WTC11 (cell line): ENCODE data around the gene ZNF282. TPM values are rescaled to one million over a fixed set of nuclear protein-coding genes. Genes with fewer than 3 reads are reported as not detected.
"Not testable (repeated sequence)": the region's sequence is repeated elsewhere in the genome, so short reads cannot be mapped to it uniquely, and the experiment has no call there.

Experiments used
- ATAC-seq: fragments of 200-7000 bp; cut with Tn5 transposase; 2 replicates; pipeline ENCODE4 v1.10.0; 2021; ENCODE audit warnings: mild to moderate bottlenecking, moderate library complexity
- CTCF ChIA-PET: fragments of 300-600 bp; sonication (Branson Sonifier 250); formaldehyde crosslinking; loops from one replicate; lab custom pipeline; 2021; ENCODE audit warnings: antibody characterized with exemption; lab: Charles Lee
- POLR2A ChIA-PET: fragments of 350-600 bp; sonication (Branson Sonifier 250); formaldehyde crosslinking; loops from one replicate; lab custom pipeline; 2021; ENCODE audit warnings: antibody characterized with exemption; lab: Charles Lee
- DNase-seq: peaks from one replicate; pipeline ENCODE4 v3.0.0; 2021; ENCODE audit warnings: low spot score
- H3K27ac Mint-ChIP-seq: 2 replicates; pipeline ENCODE4 v1.8.0; 2021; ENCODE audit warnings: mixed read lengths
- H3K27me3 Mint-ChIP-seq: 2 replicates; pipeline ENCODE4 v1.8.0; 2021; ENCODE audit warnings: low read depth, mild to moderate bottlenecking, moderate library complexity, mixed read lengths
- H3K36me3 Mint-ChIP-seq: 2 replicates; pipeline ENCODE4 v1.8.0; 2021; ENCODE audit warnings: mixed read lengths
- H3K4me1 Mint-ChIP-seq: 2 replicates; pipeline ENCODE4 v1.8.0; 2022; ENCODE audit warnings: mixed read lengths
- H3K4me3 Mint-ChIP-seq: 2 replicates; pipeline ENCODE4 v1.8.0; 2021; ENCODE audit warnings: mild to moderate bottlenecking, moderate library complexity, mixed read lengths
- H3K9me3 Mint-ChIP-seq: 2 replicates; pipeline ENCODE4 v1.8.0; 2021; ENCODE audit warnings: mixed read lengths
- ATF2 ChIP-seq: sonication (generic); formaldehyde crosslinking; IDR thresholded peaks from 2 replicates; pipeline ENCODE4 v1.8.1; 2022; ENCODE audit warnings: low read depth, missing genetic modification reagents, borderline replicate concordance
- CREM ChIP-seq: sonication (generic); formaldehyde crosslinking; IDR thresholded peaks from 2 replicates; pipeline ENCODE4 v1.8.1; 2022; ENCODE audit warnings: mild to moderate bottlenecking, missing genetic modification reagents, moderate library complexity
- E2F1 ChIP-seq: sonication (generic); formaldehyde crosslinking; IDR thresholded peaks from 2 replicates; pipeline ENCODE4 v1.8.0; 2022; ENCODE audit warnings: mild to moderate bottlenecking, missing genetic modification reagents
- ETV6 ChIP-seq: sonication (generic); formaldehyde crosslinking; IDR thresholded peaks from 2 replicates; pipeline ENCODE4 v1.8.1; 2022; ENCODE audit warnings: mild to moderate bottlenecking, missing genetic modification reagents
- HMGXB4 ChIP-seq: sonication (generic); formaldehyde crosslinking; IDR thresholded peaks from 2 replicates; pipeline ENCODE4 v1.8.1; 2023; ENCODE audit warnings: mild to moderate bottlenecking, moderate library complexity, missing genetic modification reagents
- JUN ChIP-seq: sonication (generic); formaldehyde crosslinking; IDR thresholded peaks from 2 replicates; pipeline ENCODE4 v1.8.0; 2023; ENCODE audit warnings: mild to moderate bottlenecking, missing genetic modification reagents
- MAX ChIP-seq: sonication (generic); formaldehyde crosslinking; IDR thresholded peaks from 2 replicates; pipeline ENCODE4 v1.8.0; 2022; ENCODE audit warnings: mild to moderate bottlenecking, missing genetic modification reagents
- NR2C2 ChIP-seq: sonication (generic); formaldehyde crosslinking; IDR thresholded peaks from 2 replicates; pipeline ENCODE4 v1.8.0; 2022; ENCODE audit warnings: mild to moderate bottlenecking, missing genetic modification reagents
- TEAD4 ChIP-seq: sonication (generic); formaldehyde crosslinking; IDR thresholded peaks from 2 replicates; pipeline ENCODE4 v1.8.0; 2022; ENCODE audit warnings: mild to moderate bottlenecking, missing genetic modification reagents
- ZNF121 ChIP-seq: sonication (generic); formaldehyde crosslinking; IDR thresholded peaks from 2 replicates; pipeline ENCODE4 v1.8.0; 2023; ENCODE audit warnings: missing genetic modification reagents
- ZNF317 ChIP-seq: sonication (generic); formaldehyde crosslinking; IDR thresholded peaks from 2 replicates; pipeline ENCODE4 v1.8.1; 2023; ENCODE audit warnings: low read depth, mild to moderate bottlenecking, moderate library complexity, missing genetic modification reagents, borderline replicate concordance
- ZNF396 ChIP-seq: fragments of 250-450 bp; sonication (Bioruptor Pico); IDR thresholded peaks from 2 replicates; pipeline ENCODE4 v1.8.0; 2021; ENCODE audit warnings: mild to moderate bottlenecking, moderate library complexity, borderline replicate concordance
- ZSCAN18 ChIP-seq: fragments of 250-450 bp; sonication (Bioruptor Pico); IDR thresholded peaks from 2 replicates; pipeline ENCODE4 v2.1.2; 2022; ENCODE audit warnings: mild to moderate bottlenecking, moderate library complexity
- total RNA-seq: library from RNA; stranded (reverse); gene quantifications from 3 replicates; pipeline ENCODE4 v1.2.3, GENCODE V29; 2021

The ZNF282 gene
- total RNA-seq, 1 experiment from 2014 or later, result 38.5 TPM

GRCh38 chr7:149245244-149245643, 49.9 kb downstream of the ZNF282 start:
- Mint-ChIP-seq H3K27ac (no peak overlapping the region), H3K36me3 (peaks cover 15% of the 10 kb centered on the region)
- POLR2A ChIA-PET, result no interaction called here
- CTCF ChIA-PET, result no interaction called here
- DNase-seq, result no peak
- TF ChIP-seq ZNF396 (CRISPR knock-in tag), result no peak
- TF ChIP-seq, all 79 proteins: peak for 0
- Mint-ChIP-seq H3K9me3 (peaks cover 9% of the 10 kb centered on the region), H3K4me3 (no peak overlapping the region), H3K4me1 (peaks cover 6% of the 10 kb centered on the region), H3K27me3 (no peaks in the 10 kb centered on the region)
- ATAC-seq, result no peak

- H3K36me3 Mint-ChIP-seq, result peaks cover 20% of the 10 kb centered on the region
- no peak for DNase-seq
- ATAC-seq, result no peak
- H3K27me3 Mint-ChIP-seq, result no peaks in the 10 kb centered on the region
- no peak overlapping the region for H3K4me3 Mint-ChIP-seq
- H3K4me1 Mint-ChIP-seq, result peaks cover 2% of the 10 kb centered on the region
- CTCF ChIA-PET, result no interaction called here
- POLR2A ChIA-PET, result no interaction called here
- TF ChIP-seq TEAD4 (CRISPR knock-in tag) (no peak), MAX (CRISPR knock-in tag) (no peak), JUN (CRISPR knock-in tag) (no peak), CREM (CRISPR knock-in tag) (no peak)
- H3K9me3 Mint-ChIP-seq, result peaks cover 9% of the 10 kb centered on the region
- H3K27ac Mint-ChIP-seq, result no peak overlapping the region
These were observed 50.4 kb downstream of the ZNF282 start for GRCh38 chr7:149245744-149246143.

GRCh38 chr7:149248777-149249176, 53.4 kb downstream of the ZNF282 start:
- Mint-ChIP-seq H3K36me3 (peaks cover 29% of the 10 kb centered on the region), H3K4me1 (no peaks in the 10 kb centered on the region), H3K9me3 (no peaks in the 10 kb centered on the region)
- no peak for DNase-seq
- TF ChIP-seq CREM (CRISPR knock-in tag) (no peak), E2F1 (CRISPR knock-in tag) (no peak), NR2C2 (CRISPR knock-in tag) (no peak), ZNF317 (CRISPR knock-in tag) (no peak), TEAD4 (CRISPR knock-in tag) (no peak), ETV6 (no peak), HMGXB4 (CRISPR knock-in tag) (no peak), ZSCAN18 (CRISPR knock-in tag) (no peak), ATF2 (CRISPR knock-in tag) (no peak), ZNF121 (CRISPR knock-in tag) (no peak)
- TF ChIP-seq, all 79 proteins: peak for 0
- ATAC-seq, result no peak
- H3K4me3 Mint-ChIP-seq, result no peak overlapping the region
- CTCF ChIA-PET, result no interaction called here
- no peak overlapping the region for H3K27ac Mint-ChIP-seq
- POLR2A ChIA-PET, result interaction anchor here (1.8 kb wide), 1 partner anchor 13 kb away, joined by 4 read pairs; the partner anchor contains the start of gene ZNF783
- no peaks in the 10 kb centered on the region for H3K27me3 Mint-ChIP-seq

GRCh38 chr7:149250151-149250550, 54.8 kb downstream of the ZNF282 start:
- CTCF ChIA-PET, result not testable (repeated sequence)

GRCh38 chr7:149251518-149251917, 56.2 kb downstream of the ZNF282 start:
- DNase-seq, H3K9me3 Mint-ChIP-seq, ATAC-seq, H3K4me1 Mint-ChIP-seq, H3K4me3 Mint-ChIP-seq, H3K27me3 Mint-ChIP-seq, POLR2A ChIA-PET, H3K27ac Mint-ChIP-seq: not testable (repeated sequence)
- CTCF ChIA-PET, result interaction anchor here (0.7 to 2.3 kb wide), 3 partner anchors 10 to 38 kb away, joined by 5 to 9 read pairs (median 8); partner anchors contain the start of gene ZNF783
- peaks cover 40% of the 10 kb centered on the region for H3K36me3 Mint-ChIP-seq

More at GRCh38 chr7:149250151-149250550, 54.8 kb downstream of the ZNF282 start:
- not testable (repeated sequence) for H3K4me1 Mint-ChIP-seq, ATAC-seq, H3K4me3 Mint-ChIP-seq, DNase-seq, H3K27me3 Mint-ChIP-seq, H3K27ac Mint-ChIP-seq, H3K9me3 Mint-ChIP-seq
- H3K36me3 Mint-ChIP-seq, result peaks cover 33% of the 10 kb centered on the region
- POLR2A ChIA-PET, result interaction anchor here (0.6 kb wide), 1 partner anchor 460 kb away, joined by 3 read pairs; no protein-coding TSS in a partner anchor
